ENCODE data around the gene GRM4. TPM values are rescaled to one million over a fixed set of nuclear protein-coding genes. Genes with fewer than 3 reads are reported as not detected.

Gene GRM4
- total RNA-seq, 1 donor from 2014 or later = 1.2 TPM

DNA sequence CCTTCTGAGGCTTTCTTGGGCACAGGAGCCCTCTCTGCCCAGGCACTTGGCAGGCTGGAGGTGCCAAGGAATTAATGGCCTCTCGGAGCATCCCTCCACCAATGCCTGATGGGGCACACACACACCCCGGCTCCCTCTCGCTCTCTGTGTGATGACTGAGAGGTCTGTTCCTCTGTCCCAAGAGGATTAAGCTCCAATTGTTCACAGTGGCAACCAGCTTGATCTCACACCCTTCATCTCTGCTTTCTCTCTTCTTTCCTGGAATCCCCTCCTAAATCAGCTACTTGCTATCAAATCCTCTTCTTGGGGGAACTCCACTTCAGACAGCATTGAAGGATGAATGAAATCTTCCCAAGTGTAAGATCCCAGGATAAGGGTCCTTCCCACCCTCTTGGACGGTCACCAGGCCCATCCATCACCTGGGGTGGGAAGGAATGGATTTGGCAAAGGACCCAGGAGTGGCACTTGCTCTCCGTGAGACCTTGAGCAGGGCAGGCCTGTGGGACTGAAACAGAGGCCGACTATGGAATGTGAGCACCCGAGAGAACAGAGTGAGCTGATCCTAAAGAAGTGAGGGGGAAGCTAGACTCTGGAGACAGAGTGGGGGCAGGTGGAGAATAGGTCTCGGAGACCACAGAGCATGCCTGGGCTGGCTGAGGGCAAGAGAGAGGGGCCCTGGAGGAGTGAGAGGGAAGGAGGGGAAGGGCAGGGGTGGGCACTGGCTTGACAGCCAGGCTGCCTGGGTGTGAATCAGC, 93.6 kb downstream of the GRM4 start:
- H3K4me2 ChIP-seq = peak overlapping the region; percentile 7
- H3K9ac ChIP-seq = no peak overlapping the region
- peaks cover 36% of the 10 kb centered on the region for H3K4me1 ChIP-seq
- peak overlapping the region; percentile 13 for H3K27ac Mint-ChIP-seq
- peaks cover 3% of the 10 kb centered on the region for H4K20me1 ChIP-seq (ENCODE audit: low read depth)
- H3F3A ChIP-seq (ENCODE audit: low read depth) = peaks cover 26% of the 10 kb centered on the region
- H3K9me3 Mint-ChIP-seq = no peaks in the 10 kb centered on the region
- H3K4me1 Mint-ChIP-seq = peaks cover 38% of the 10 kb centered on the region
- H3K4me3 Mint-ChIP-seq = no peak overlapping the region
- no peaks in the 10 kb centered on the region for H3K27me3 ChIP-seq
- TF ChIP-seq EZH2phosphoT487 (IDR thresholded peaks at IDR 0.05) = no peak
- TF ChIP-seq, protein P1, sequence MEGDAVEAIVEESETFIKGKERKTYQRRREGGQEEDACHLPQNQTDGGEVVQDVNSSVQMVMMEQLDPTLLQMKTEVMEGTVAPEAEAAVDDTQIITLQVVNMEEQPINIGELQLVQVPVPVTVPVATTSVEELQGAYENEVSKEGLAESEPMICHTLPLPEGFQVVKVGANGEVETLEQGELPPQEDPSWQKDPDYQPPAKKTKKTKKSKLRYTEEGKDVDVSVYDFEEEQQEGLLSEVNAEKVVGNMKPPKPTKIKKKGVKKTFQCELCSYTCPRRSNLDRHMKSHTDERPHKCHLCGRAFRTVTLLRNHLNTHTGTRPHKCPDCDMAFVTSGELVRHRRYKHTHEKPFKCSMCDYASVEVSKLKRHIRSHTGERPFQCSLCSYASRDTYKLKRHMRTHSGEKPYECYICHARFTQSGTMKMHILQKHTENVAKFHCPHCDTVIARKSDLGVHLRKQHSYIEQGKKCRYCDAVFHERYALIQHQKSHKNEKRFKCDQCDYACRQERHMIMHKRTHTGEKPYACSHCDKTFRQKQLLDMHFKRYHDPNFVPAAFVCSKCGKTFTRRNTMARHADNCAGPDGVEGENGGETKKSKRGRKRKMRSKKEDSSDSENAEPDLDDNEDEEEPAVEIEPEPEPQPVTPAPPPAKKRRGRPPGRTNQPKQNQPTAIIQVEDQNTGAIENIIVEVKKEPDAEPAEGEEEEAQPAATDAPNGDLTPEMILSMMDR (IDR thresholded peaks at IDR 0.05) = no peak
- TF ChIP-seq EZH2 (IDR thresholded peaks at IDR 0.05) = no peak
- no peaks in the 10 kb centered on the region for H3K36me3 ChIP-seq
- no peaks in the 10 kb centered on the region for H3K79me2 ChIP-seq (ENCODE audit: low read depth)
- H3K27me3 Mint-ChIP-seq (ENCODE audit: insufficient read depth, low read depth) = peaks cover 16% of the 10 kb centered on the region
- H3K4me3 ChIP-seq = no peak overlapping the region
- no peaks in the 10 kb centered on the region for H3K9me3 ChIP-seq (ENCODE audit: low read depth)
- no peak overlapping the region for H2AFZ ChIP-seq (replicated peaks)
- no peaks in the 10 kb centered on the region for H3K36me3 Mint-ChIP-seq
- DNase-seq (ENCODE audit: low spot score) = peak; percentile 62
- H3K27ac ChIP-seq = no peak overlapping the region

DNA sequence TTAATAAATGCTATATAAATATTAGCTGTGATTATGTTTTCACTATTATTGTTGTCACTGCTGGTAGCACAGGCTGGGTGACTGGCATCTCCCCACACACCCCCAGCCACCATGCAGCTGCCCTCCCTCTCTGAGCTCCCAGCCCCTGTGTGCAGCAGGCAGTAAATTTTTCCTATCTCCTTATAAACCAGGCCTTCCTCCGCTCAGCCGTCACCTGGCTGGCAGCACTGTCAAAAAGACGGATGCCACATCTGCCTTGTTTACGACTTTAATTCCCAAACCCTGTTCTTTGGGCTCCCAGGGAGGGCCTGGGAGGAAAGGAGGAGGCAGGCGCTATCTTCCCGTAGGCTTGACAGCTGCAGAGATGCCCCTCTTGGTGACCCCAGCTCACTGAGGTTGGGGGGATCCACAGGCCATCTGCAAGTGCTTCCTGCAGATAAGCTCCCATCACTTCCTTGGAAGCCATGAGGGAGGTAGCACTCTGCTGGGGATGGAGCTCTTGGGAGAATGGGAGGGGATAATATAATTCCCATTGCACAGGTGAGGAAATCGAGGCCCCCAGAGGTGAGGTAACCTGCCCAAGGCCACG, 94.5 kb downstream of the GRM4 start:
- no peaks in the 10 kb centered on the region for H3K36me3 ChIP-seq
- no peaks in the 10 kb centered on the region for H3K9me3 ChIP-seq (ENCODE audit: low read depth)
- H3K9ac ChIP-seq = no peak overlapping the region
- H3K4me2 ChIP-seq = no peak overlapping the region
- TF ChIP-seq, protein P1 (IDR thresholded peaks at IDR 0.05) = no peak
- TF ChIP-seq EZH2phosphoT487 (IDR thresholded peaks at IDR 0.05) (no peak), EZH2 (IDR thresholded peaks at IDR 0.05) (no peak)
- H2AFZ ChIP-seq (replicated peaks) = no peak overlapping the region
- Mint-ChIP-seq H3K9me3 (no peaks in the 10 kb centered on the region), H3K27me3 (ENCODE audit: insufficient read depth, low read depth) (peaks cover 16% of the 10 kb centered on the region), H3K27ac (no peak overlapping the region), H3K36me3 (no peaks in the 10 kb centered on the region), H3K4me3 (no peak overlapping the region), H3K4me1 (peaks cover 31% of the 10 kb centered on the region)
- no peaks in the 10 kb centered on the region for H3K79me2 ChIP-seq (ENCODE audit: low read depth)
- H3K4me3 ChIP-seq = no peak overlapping the region
- H3K4me1 ChIP-seq = peaks cover 28% of the 10 kb centered on the region
- H3F3A ChIP-seq (ENCODE audit: low read depth) = peaks cover 23% of the 10 kb centered on the region
- DNase-seq (ENCODE audit: low spot score) = no peak
- no peaks in the 10 kb centered on the region for H3K27me3 ChIP-seq
- H4K20me1 ChIP-seq (ENCODE audit: low read depth) = peaks cover 3% of the 10 kb centered on the region
- no peak overlapping the region for H3K27ac ChIP-seq

DNA sequence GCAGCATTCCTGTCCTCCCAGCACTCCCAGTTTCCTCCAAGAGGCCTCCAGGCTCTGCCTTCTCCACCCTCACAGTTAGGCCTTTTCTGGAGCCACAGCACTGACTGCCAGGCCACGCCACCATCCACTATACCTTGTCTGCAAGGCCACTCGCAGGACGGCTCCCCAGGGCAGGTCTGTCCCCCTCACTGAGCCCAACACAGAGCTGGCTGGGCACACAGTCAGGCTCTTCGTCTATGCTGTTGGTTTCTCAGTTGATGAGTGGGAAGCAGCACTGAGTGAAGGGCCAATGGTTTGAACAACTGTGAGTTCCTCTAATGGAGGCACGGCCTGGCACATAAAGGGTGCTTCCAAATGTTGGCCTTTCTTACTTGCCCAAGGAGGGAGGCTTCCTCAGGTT, 95.2 kb downstream of the GRM4 start:
- Histone ChIP-seq H3K79me2 (ENCODE audit: low read depth) (no peaks in the 10 kb centered on the region), H3K4me1 (peaks cover 30% of the 10 kb centered on the region), H3F3A (ENCODE audit: low read depth) (peaks cover 20% of the 10 kb centered on the region), H3K9ac (no peak overlapping the region), H4K20me1 (ENCODE audit: low read depth) (peaks cover 2% of the 10 kb centered on the region), H3K36me3 (no peaks in the 10 kb centered on the region), H2AFZ (replicated peaks) (no peak overlapping the region), H3K4me3 (no peak overlapping the region), H3K27ac (no peak overlapping the region), H3K9me3 (ENCODE audit: low read depth) (no peaks in the 10 kb centered on the region), H3K4me2 (no peak overlapping the region), H3K27me3 (no peaks in the 10 kb centered on the region)
- TF ChIP-seq EZH2 (IDR thresholded peaks at IDR 0.05) (no peak), EZH2phosphoT487 (IDR thresholded peaks at IDR 0.05) (no peak)
- TF ChIP-seq, protein P1 (IDR thresholded peaks at IDR 0.05) = no peak
- H3K4me1 Mint-ChIP-seq = peaks cover 32% of the 10 kb centered on the region
- DNase-seq (ENCODE audit: low spot score) = no peak
- H3K27me3 Mint-ChIP-seq (ENCODE audit: insufficient read depth, low read depth) = peaks cover 13% of the 10 kb centered on the region
- H3K4me3 Mint-ChIP-seq = no peak overlapping the region
- no peak overlapping the region for H3K27ac Mint-ChIP-seq
- H3K9me3 Mint-ChIP-seq = no peaks in the 10 kb centered on the region
- H3K36me3 Mint-ChIP-seq = no peaks in the 10 kb centered on the region
